ENCODE data around the gene KDM6A.
"Not testable (repeated sequence)": the region's sequence is repeated elsewhere in the genome, so short reads cannot be mapped to it uniquely, and the experiment has no call there.

Gene KDM6A

DNA sequence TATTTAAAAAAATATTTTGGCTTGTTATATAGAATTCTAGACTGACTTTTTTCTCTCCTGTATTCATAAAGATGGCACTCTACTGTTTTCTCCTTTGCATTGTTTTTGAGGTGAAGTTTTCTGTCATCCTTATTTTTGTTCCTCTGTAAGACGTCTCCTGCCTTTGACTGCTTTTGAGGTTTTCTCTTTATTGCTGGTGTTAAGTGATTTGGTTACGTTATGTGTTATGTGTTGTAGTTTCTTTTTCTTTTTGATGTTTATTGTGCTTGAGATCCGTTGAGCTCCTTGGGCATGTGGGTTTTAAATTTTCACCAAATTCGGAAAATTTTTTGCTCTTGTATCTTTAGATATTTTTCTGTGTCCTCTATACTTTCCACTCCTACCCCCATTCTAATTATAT lies 50.0 kb downstream of the KDM6A start:
- no peak for DNase-seq

DNA sequence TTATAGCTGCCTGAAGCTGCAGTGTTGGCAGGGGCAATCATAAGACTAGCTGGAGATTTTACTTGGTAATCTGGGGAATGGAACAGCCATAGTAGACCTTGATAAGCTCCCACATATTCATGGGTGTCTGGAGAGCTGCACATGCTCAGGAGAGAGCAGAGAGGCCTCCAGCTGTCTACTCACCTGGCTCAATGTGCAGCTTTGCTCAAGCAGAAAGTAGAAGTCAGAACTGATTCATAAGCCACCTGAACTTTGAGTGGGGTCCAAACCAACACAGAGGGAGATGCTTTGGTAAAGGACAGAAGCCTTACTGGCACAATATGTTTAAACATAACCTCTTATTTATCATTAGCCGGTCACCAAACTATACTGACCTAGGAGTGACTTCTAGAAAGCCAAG lies 54.4 kb downstream of the KDM6A start:
- DNase-seq: no peak

DNA sequence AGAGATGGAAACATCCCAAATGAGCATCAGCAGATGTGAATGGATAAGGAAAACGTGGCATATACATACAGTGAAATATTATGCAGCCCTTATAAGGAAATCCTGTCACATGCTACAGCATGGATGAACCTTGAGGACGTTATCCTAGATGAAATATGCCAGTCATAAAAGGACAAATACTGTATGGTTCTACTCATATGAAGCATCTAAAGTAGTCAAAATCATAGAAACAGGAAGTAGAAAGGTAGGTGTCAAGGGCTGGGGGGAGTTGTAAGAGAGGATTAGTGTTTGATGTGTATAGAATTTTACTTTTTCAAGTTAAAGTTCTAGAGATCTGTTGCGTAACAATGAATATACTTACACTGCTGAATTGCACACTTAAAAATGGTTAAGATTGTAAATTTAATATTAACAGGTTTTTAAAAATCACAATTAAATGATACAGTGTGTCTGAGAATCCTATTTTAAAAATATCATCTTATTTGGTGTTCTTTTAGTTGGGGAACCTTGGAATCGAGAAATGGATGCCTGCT lies 58.5 kb downstream of the KDM6A start:
- no peak for DNase-seq

DNA sequence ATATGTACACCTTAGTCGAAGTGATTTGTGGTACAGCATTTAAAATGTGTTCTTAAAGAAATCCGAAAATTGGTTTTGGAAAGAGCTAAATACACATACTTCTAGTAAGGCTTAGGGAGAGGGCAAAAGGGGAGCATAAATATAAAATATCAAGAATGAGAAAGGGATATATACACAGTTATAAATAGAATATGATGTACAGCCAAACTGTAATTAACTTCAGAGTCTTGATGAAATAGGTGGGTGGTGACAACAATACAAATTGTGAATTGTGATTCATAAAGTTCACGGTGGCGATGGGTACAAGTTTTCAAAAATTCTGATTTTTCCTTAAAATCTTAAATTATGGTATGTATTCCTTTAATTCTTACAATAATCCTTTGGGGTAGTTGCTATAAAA lies 62.2 kb downstream of the KDM6A start:
- no peak for DNase-seq

DNA sequence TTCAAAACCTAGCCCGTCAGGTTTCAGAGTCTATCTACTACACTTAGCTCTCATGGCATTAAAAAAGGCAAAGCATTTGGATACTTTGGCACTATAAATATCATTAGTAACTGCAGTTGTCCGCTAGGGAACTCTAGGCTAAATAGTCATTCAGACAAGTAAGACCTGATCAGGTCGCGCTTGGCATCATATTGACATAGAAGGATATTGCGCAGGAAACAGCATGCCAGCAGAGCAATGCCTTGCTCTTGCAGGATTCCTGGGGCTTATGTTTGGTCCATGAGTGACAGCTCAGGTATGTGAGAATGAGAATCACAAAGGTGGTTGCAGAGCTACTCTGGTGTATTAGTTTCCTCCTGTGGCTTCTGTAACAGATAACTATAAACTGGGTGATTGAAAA lies 62.7 kb downstream of the KDM6A start:
- no peak for DNase-seq

- peak in 7 of 51 donors; percentile 0 to 13 (median 1) for DNase-seq
These were observed 64.6 kb downstream of the KDM6A start for GRCh38 chrX:44937606-44938005.

DNA sequence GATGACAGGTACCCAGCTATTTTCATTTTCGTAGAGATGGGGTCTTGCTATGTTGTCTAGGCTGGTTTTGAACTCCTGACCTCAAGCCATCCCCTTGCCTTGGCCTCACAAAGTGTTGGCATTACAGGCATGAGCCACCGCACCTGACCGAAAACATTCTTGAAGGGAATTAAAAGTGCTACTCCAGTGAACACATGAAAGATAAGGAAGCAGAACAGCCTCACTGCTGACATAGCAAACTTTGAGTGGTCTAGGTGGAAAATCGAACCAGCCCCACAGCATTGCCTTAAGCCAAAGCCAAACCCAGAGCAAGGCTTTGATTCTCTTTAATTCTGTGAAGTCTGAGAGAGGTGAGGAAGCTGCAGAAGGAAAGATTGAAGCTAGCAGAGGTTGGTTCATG lies 65.1 kb downstream of the KDM6A start:
- DNase-seq: no peak

- not testable (repeated sequence) for DNase-seq
These were observed 67.6 kb downstream of the KDM6A start for GRCh38 chrX:44940541-44940940.

GRCh38 chrX:44943007-44943406 lies 70.0 kb downstream of the KDM6A start:
- DNase-seq: no peak

DNA sequence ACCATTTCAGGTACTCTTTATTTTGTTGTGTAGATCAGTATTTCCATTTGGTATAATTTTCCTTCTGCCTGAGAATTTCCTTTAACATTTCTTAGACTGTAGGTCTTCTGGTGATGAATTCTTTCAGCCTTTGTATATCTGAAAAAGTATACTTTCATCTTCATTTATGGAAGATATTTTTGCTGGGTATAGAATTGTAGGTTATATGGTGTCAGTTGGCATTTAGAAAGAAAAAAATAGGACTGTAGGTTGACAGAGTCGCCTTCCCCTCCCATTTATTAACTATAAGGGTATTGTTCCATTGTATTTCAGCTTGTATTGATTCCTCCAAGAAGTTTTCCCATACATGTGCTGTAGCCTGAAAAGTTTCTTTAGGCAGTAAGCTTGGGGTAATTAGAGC lies 71.9 kb downstream of the KDM6A start:
- no peak for DNase-seq

DNA sequence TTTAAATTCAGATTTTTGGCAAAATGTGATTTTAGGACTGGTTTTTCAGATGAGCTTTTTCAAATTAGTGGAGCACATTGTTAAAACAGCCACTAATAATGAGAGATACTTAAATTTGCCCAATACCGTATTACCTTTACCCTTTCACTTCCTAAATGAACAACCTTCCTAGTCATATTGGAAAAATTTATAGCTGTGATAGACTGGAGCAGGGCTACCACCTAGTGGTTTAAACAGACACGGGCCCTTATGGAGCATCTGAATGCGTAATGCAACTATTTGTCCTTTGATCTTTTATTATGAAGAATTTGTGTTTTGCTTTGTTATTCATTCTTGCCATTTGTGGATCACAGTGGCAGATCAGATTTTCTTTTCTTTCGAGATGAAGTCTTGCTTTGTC lies 72.7 kb downstream of the KDM6A start:
- DNase-seq: no peak

GRCh38 chrX:44946771-44947170 lies 73.8 kb downstream of the KDM6A start:
- DNase-seq: no peak

- no peak for DNase-seq
These were observed 75.0 kb downstream of the KDM6A start for GRCh38 chrX:44947995-44948394.

DNA sequence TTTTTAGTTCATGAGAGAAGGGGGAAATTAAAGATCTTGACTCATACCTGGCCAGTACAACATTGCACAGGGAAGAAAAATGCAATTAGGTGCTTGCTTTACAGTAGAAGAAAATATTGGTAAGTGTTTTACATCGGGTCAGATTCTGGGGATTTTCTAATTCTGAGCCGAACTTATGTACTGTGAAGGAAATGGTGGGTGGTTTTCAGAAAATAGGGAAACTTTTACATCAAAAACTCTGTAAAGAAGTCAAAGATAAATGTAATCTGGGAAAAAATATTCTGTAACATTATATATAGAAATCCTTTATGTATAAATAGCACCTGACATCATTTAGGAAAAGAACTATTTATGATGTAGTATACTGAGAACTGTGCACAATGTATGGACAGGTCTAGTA lies 75.4 kb downstream of the KDM6A start:
- no peak for DNase-seq

- DNase-seq: no peak
These were observed 76.1 kb downstream of the KDM6A start for GRCh38 chrX:44949125-44949524.

DNA sequence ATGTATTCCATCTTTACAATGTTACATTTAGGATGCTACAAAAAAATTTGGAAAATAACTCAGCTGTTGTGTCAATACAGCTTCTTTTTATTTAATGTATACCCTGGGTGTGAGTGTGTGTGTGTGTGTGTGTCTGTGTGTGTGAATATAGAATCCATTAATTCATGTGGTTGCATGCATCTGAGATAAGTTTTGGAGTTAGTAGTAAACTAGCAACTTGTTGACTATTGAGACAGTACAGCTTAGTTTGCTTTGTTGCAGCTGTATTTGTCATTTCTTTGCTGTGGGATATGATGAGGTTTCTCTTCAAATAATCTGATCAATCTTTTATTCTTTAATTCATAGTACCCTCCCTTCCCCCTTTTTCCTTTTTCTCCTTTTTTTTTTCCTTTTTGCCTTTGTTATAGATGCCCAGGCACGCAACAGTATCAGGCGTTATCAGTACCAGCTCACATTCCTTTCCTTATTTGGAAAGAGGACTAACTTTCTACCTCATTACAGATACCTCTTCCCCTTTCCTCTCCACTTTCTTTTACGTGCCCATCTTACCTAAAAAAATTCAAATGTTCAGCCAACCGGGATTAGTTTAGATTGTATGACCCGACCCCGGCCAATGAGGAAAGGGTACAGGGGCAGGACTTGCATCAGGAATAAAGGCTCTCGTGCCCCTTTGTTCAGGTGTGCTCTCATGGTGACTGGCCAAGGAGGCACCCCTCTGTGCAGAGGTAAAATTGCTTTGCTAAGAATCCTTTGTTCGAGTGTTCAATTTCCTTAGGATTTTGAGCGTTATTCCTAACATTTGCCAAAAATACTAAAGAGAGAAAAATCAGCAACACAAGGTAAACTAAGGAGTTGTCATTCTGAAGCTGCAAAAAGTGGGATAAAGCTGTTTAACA lies 77.7 kb downstream of the KDM6A start:
- not testable (repeated sequence) for DNase-seq

DNA sequence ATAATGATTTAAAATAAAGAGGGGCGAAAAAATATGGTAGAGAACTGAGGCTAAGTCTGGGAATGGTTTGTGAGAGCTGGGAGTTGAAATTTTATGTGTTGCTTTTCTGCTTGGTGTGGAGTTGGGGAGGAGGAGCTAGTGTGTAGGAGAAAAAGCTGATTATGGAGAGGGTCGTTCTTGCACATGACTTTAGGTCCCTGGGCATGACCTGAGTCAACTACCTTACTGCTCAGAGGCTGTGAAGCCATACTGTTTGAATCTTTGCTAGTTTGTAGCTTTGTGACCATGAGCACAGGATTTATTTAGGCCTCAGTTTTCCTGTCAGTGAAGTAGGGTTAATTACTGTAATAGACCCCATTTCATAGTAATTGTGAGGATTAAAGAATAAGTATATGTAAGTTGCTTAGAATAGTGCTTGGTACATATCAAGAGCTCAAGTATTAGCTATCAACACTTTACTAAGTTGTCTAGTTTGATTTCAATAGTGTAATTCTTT lies 78.6 kb downstream of the KDM6A start:
- no peak for DNase-seq

DNA sequence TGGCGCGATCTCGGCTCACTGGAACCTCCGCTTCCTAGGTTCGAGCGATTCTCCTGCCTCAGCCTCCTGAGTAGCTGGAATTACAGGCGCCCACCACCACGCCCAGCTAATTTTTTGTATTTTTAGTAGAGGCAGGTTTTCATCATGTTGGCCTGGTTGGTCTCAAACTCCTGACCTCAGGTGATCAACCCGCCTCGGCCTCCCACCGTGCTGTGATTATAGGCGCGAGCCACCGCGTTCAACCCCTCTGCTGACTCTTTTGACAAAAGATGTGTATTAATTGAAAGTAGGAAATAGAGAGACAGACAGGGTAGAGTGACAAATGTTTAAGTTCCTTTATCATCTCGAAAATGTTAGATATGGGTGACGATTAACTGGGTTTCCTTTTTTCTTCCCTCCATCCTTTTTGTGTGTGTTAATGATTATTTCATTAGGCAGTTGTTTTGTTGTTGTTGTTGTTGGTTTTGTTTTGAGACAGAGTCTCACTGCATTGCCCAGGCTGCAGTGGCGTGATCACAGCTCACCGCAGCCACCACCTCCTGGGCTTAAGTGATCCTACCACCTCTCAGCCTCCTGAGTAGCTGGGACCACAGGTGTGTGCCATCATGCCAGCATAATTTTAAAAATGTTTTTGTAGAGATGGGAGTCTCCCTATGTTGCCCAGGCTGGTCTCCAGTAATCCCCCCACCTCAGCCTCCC lies 79.5 kb downstream of the KDM6A start:
- DNase-seq: no peak

DNA sequence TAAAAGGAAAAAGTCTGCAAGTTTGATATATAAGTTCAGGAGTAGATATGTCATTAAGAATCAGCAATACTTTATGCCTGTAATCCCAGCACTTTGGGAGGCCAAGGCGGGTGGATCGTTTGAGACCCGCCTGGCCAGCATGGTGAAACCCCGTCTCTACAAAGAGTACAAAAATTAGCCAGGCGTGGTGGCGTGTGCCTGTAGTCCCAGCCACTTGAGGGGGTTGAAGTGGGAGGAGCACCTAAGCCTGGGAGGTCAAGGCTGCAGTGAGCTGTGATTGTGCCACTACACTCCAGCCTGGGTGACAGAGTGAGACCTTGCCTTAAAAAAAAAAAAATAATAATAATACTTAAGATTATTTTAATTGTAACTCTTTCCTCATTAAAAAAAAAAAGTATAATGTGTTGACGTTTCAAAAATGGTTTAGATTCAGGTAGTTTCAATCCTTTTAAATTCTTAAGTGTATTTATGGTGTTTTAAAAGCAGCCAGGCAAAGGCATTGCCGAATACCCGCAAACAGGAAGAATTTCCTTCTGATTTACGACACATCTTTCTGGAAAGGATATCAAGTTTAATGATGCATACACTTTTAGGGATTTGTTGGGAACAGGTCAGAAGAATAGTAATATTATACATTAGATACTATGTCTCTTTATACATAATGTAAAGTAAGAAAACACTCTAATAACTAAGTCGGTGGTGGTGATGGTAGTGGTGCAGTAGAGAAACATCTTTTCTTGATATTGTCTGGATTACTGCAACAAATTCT lies 80.9 kb downstream of the KDM6A start:
- DNase-seq: no peak

GRCh38 chrX:44954562-44954961 lies 81.6 kb downstream of the KDM6A start:
- DNase-seq: no peak

DNA sequence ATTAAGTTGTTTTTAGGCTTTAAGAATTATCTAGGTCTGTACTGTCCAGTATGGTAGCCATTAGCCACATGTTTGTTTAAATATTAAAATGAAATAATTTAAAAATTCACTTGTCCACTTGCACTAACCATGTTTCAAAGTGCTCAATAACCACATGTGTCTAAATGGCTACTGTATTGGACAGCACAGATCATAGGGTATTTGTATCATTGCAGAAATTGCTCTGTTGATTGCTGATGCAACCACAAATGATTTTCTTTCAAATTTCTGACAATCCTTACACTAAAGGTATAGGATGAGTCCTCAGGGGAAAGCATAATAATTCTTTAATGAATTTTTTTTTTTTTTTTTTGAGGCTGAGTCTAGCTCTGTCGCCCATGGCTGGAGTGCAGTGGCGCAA lies 84.9 kb downstream of the KDM6A start:
- no peak for DNase-seq

- no peak for DNase-seq
These were observed 85.5 kb downstream of the KDM6A start for GRCh38 chrX:44958480-44958879.

Data from hypothalamus (tissue), 51 donors.